Skeletal muscle tissue (tissue), 4 donors: ENCODE results near the gene ATP6V1F. TPM values are rescaled to one million over a fixed set of nuclear protein-coding genes. Genes with fewer than 3 reads are reported as not detected.

ENCODE experiments used
- H3K27ac ChIP-seq: one replicate; pipeline ENCODE4 v1.7.0; 2013; ENCODE audit warnings: mild to moderate bottlenecking, low read depth, low read length, inconsistent platforms
- H3K27me3 ChIP-seq, 3 donors: one replicate each; pipeline ENCODE4 v1.7.0; 2013; ENCODE audit warnings: low read length in 3 of 3; ENCODE audit not compliant: control insufficient read depth in 3 of 3, insufficient read depth in 3 of 3
- H3K36me3 ChIP-seq, 3 donors: one replicate each; pipeline ENCODE4 v1.7.0; 2013; ENCODE audit warnings: low read length in 3 of 3; ENCODE audit not compliant: control insufficient read depth in 3 of 3, insufficient read depth in 3 of 3
- H3K4me1 ChIP-seq, 3 donors: one replicate each; pipeline ENCODE4 v1.7.0; 2013; ENCODE audit warnings: low read length in 3 of 3, mild to moderate bottlenecking in 3 of 3; ENCODE audit not compliant: control insufficient read depth in 3 of 3, insufficient read depth in 3 of 3
- H3K4me3 ChIP-seq, 3 donors: one replicate each; pipeline ENCODE4 v1.7.0; 2013; ENCODE audit warnings: low read length in 3 of 3
- H3K9ac ChIP-seq, 3 donors: one replicate each; pipeline ENCODE4 v1.7.0; 2013; ENCODE audit warnings: low read length in 3 of 3, mild to moderate bottlenecking in 3 of 3, moderate library complexity in 2 of 3, low read depth in 1 of 3
- H3K9me3 ChIP-seq, 3 donors: one replicate each; pipeline ENCODE4 v1.7.0; 2013; ENCODE audit warnings: low read length in 3 of 3; ENCODE audit not compliant: control insufficient read depth in 3 of 3
- total RNA-seq: library from RNA; depleted of rRNA; stranded (reverse); fragments of >200 nt; gene quantifications from one replicate; pipeline ENCODE4 v1.2.3, GENCODE V29; 2014
- donor health status: Osteomylitis.

Gene ATP6V1F, protein sequence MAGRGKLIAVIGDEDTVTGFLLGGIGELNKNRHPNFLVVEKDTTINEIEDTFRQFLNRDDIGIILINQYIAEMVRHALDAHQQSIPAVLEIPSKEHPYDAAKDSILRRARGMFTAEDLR
- total RNA-seq = 66.3 TPM

DNA sequence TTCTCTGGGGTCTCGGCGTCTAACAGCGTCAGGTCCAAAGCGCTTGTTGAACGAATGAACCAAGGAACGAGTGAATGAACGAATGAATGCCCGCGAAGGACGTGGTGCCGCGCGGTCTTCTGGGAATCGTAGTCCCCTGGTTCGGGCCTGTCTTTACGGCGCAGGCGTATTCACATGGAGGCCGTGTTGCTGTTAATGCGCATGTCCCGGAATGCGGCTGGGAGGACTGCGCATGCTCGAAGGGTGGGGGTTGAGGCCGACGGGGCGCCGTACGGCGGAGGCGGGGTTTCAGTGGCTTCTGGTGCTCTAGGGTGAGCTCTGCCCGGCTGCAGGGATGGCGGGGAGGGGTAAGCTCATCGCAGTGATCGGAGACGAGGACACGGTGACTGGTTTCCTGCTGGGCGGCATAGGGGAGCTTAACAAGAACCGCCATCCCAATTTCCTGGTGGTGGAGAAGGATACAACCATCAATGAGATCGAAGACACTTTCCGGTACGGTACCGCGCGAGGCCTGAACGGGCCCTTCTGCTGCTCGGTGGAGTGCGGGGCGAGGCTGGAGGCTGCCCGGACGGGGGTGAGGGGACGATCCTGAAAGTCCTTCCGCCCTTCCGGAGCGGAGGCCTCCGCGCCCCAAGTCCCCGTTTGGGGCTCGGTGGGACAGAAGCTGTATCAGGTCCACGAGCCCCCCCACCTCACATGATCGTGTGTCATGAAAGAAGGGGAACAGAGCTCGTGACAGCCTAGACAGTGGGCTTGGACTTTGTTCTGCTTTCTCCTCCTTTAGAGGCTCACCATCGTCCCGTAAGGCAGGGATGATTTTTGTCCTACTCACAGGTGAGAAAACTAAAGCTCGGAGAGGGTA, at the start of gene ATP6V1F:
ATP6V1F (plus strand) TSS at position 286 of the 862 bp plus-strand sequence; CDS start at position 335, 49 bp downstream.
- Histone ChIP-seq H3K9me3 (no peaks in the 10 kb centered on the region), H3K27ac (peak within 1 kb of the TSS; percentile 89), H3K4me3 (peak within 1 kb of the TSS; percentile 92 to 99 (median 98)), H3K36me3 (peaks cover 17 to 25% (median 23%) of the 10 kb centered on the region in 3 donors), H3K4me1 (peaks cover 42 to 54% (median 46%) of the 10 kb centered on the region in 3 donors), H3K9ac (peak within 1 kb of the TSS; percentile 85 to 94 (median 90)), H3K27me3 (no peaks in the 10 kb centered on the region)

DNA sequence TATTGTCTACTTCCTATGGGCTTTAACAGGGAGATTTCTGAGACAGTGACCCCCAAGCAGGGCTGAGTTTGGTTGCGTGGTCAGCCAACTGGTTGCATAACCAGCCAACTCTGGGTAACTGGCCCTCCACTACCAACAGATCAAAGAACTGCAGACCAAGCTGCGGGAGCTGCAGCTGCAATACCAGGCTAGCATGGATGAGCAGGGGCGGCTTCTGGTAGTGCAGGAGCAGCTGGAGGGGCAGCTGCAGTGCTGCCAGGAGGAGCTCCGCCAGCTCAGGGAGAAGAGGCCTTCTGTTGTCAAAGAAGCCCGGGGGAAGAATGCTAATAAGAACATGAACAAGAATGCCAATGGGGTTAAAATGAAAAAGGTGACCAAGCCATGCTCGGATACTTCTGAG, 48.2 kb upstream of the ATP6V1F start:
- Histone ChIP-seq H3K4me1 (peaks cover 26 to 47% (median 39%) of the 10 kb centered on the region in 3 donors), H3K27ac (no peak overlapping the region), H3K4me3 (no peak overlapping the region), H3K9ac (no peak overlapping the region), H3K27me3 (peaks cover 0 to 2% (median 0%) of the 10 kb centered on the region in 3 donors), H3K36me3 (no peaks in the 10 kb centered on the region), H3K9me3 (no peaks in the 10 kb centered on the region)

DNA sequence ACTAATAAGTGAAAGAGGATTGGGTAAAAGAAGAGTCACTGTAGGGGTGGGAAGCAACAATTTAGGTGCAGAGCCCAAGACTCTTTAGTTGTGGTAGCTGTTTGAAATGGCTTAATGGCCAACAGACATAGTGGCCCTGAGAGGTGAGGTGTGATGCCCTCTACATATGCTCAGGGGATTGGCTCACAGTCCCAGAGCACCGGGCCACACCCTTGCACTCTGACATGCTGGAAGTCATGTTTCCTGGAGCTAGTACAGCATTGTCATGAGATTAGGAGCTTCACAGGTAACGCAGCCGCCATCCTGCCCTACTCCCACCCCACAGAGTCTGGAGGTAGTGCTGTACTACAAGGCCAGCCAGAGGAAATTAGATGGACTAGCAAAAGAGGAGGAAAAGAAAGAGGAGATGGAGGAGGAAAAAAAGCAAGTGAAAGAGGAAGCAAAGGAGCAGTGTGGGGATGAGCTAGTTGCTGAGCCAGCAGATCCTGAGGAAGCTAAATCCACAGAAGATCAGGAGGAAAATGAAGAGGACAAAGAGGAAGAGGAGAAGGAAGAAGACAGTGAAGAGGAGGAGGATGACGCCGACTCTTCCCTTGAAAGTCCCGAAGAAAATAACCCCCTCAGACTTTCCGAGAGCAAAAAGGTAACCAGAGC, 47.2 kb upstream of the ATP6V1F start:
- no peak overlapping the region for H3K9ac ChIP-seq
- peaks cover 26 to 46% (median 33%) of the 10 kb centered on the region in 3 donors for H3K4me1 ChIP-seq
- no peaks in the 10 kb centered on the region for H3K9me3 ChIP-seq
- no peak overlapping the region for H3K27ac ChIP-seq
- peaks cover 0 to 2% (median 0%) of the 10 kb centered on the region in 3 donors for H3K27me3 ChIP-seq
- H3K4me3 ChIP-seq = no peak overlapping the region
- no peaks in the 10 kb centered on the region for H3K36me3 ChIP-seq

DNA sequence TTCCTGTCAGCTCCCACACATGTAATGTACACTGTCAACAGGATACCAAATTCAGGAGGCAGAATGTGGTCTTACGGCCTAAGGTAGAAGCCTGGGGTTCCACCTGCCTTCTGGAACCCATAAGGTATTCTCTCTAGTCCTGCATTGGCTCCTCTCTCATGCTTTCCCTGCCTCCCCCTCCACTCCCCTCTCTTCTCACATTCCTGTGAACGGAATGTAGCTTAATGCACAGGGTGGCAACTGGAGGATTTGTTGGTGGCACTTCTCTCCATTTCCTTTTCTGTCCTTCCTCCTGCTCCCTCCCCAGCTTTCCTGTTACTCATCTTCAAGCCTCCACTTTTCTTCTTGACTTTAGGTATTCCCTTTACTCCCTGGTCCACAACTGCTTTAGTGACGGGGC, 44.0 kb upstream of the ATP6V1F start:
- Histone ChIP-seq H3K27ac (no peak overlapping the region), H3K4me1 (peaks cover under 1 to 24% (median 23%) of the 10 kb centered on the region in 3 donors), H3K27me3 (peaks cover 0 to 2% (median 0%) of the 10 kb centered on the region in 3 donors)

DNA sequence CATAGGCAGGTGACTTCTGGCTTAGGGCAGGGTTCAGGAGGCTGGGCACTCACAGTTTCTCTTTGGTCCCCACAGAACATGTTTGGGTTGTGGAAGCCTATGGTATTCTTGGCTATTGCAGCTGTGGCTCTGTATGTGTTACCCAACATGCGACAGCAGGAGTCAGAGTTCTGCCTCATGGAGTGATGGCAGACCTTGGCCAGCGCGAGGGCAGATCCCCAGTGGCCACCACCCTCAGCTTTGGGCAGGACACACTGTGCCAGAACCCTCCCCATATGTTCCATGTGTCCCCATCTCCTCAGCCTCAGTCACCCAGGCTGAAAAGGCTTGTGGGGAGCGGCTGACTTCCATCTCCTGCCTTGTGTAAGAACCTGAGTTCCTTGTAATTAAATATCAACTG, 40.9 kb upstream of the ATP6V1F start:
- Histone ChIP-seq H3K9ac (no peak overlapping the region), H3K9me3 (no peaks in the 10 kb centered on the region), H3K27ac (no peak overlapping the region), H3K27me3 (peaks cover 0 to under 1% (median 0%) of the 10 kb centered on the region in 3 donors), H3K4me1 (peaks cover 10 to 41% (median 26%) of the 10 kb centered on the region in 3 donors), H3K36me3 (no peaks in the 10 kb centered on the region), H3K4me3 (no peak overlapping the region)

More for the DNA sequence above, 44.0 kb upstream of the ATP6V1F start:
- Histone ChIP-seq H3K9me3 (no peaks in the 10 kb centered on the region), H3K9ac (peak overlapping the region in 1 of 3 donors; percentile 8), H3K36me3 (no peaks in the 10 kb centered on the region), H3K4me3 (no peak overlapping the region)

DNA sequence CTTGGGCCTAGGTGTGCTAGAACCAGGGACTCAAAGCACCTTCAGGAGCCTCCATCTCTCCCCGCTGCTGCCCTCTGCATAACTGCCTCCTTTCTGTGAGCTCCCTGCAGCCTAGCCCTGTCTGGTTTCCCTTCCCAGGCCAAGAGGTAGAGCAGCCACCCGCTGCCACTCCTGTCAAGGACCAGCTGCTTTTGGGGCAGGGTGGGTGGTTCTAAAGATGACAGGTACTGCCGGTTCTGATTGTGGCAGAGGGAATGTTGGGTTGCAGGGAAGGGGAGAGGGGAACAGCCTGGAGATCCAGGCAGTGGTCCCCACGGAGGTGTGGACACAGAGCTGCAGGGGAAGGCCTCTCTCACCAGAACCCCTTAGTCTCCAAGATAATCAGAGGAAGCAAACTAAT, 36.1 kb upstream of the ATP6V1F start:
- Histone ChIP-seq H3K9me3 (no peaks in the 10 kb centered on the region), H3K27me3 (no peaks in the 10 kb centered on the region), H3K4me1 (peaks cover 37 to 70% (median 40%) of the 10 kb centered on the region in 3 donors), H3K36me3 (peaks cover 0 to 11% (median 0%) of the 10 kb centered on the region in 3 donors), H3K9ac (peak overlapping the region; percentile 63 to 80 (median 77)), H3K27ac (peak overlapping the region; percentile 97), H3K4me3 (peak overlapping the region in 1 of 3 donors; percentile 13)

DNA sequence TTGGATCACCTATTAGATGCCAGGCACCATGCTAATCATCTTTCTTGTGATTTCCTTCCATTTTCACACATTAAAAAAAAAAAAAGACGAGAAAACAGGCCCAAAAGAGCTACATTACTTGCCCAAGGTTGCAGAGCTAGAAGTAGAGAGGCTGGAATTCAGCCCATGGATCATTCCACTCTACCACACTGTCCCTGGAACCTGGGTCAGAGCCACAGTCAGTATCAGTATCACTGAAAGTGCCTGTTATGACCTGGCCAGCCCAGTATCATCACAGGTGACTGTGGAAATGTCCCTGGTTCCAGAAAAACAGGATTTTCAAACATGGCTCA, 35.8 kb upstream of the ATP6V1F start:
- H3K9me3 ChIP-seq = no peaks in the 10 kb centered on the region
- H3K4me3 ChIP-seq = peak overlapping the region in 1 of 3 donors; percentile 63
- H3K36me3 ChIP-seq = peaks cover 0 to 13% (median 0%) of the 10 kb centered on the region in 3 donors
- peak overlapping the region; percentile 48 to 80 (median 77) for H3K9ac ChIP-seq
- no peaks in the 10 kb centered on the region for H3K27me3 ChIP-seq
- peak overlapping the region; percentile 97 for H3K27ac ChIP-seq
- peaks cover 37 to 69% (median 39%) of the 10 kb centered on the region in 3 donors for H3K4me1 ChIP-seq

DNA sequence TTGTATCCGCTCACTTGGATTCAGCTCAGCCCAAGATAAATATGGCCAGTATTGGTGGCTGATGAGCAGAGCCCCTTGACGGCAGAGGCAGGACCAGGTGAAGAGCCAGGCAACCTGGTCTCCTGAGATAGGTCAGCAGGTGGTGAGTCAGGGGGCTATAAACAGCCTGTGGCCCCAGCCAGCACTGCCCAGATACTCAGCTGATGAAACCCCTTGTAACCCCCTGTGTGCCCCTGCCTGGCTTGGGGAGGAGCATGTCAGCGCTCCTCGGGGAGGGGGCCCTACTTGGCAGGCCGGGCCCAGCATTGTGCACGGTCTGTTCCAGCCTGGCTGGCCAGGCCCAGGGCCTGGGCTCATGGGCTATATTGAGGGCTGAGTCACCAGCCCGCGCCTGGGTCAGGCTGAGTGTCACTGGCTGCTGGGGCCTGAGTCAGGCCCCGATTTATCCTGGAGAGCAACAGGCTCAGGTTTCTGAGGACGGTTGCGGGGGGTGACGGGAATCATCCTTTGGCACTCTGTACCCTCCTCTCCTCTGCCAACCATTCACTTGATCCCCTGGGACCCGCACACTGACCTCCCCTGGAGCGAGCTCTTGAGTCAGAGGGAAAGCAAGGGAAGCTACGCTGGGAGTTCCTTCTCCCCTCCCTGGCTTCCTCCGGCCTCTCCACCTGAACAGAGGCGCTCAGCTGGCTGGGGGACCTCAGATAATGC, 35.3 kb upstream of the ATP6V1F start:
- peaks cover 0 to 16% (median 0%) of the 10 kb centered on the region in 3 donors for H3K36me3 ChIP-seq
- no peaks in the 10 kb centered on the region for H3K27me3 ChIP-seq
- H3K9ac ChIP-seq = peak overlapping the region; percentile 77 to 99 (median 99)

DNA sequence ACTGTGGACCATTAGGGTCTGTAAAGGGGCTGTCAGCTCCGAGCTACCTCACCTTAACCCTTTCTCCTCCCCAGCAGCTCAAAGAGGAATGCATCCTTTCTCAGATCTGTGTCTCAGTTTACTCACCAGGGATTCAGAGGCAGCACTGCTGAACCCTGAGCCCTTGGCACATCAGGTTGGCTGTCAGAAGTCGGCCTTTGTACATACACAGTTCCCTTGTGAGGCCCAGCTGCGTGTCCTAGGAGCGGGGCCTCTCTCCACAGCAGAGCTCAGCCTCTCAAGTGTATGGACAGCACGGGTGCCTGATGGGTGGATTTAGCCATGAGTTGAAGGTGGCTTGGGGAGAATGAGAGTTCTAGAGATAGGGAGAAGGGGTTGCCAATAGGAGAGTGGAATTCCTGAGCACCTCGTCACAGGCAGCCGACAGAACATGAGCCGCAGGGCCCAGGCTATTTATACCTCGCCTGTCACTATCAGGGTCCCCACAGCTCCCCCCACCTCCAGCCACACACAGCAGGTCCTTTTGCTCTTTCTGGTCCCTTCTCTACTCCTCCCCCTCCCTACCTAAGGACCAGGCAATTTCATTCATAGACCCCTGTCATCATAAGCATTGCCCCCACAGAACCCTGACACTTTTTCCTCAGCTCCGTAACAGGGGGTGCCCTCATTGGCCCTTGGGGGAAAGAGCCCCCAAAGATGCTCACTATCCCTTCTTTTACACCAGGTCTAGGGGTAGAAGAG, 34.5 kb upstream of the ATP6V1F start:
- peak overlapping the region; percentile 51 to 85 (median 80) for H3K4me3 ChIP-seq
- peaks cover 0 to 22% (median 0%) of the 10 kb centered on the region in 3 donors for H3K36me3 ChIP-seq
- H3K27ac ChIP-seq = peak overlapping the region; percentile 97
- H3K27me3 ChIP-seq = no peaks in the 10 kb centered on the region
- peaks cover 45 to 70% (median 47%) of the 10 kb centered on the region in 3 donors for H3K4me1 ChIP-seq
- H3K9ac ChIP-seq = peak overlapping the region; percentile 76 to 99 (median 99)
- H3K9me3 ChIP-seq = no peaks in the 10 kb centered on the region

More for the DNA sequence above, 35.3 kb upstream of the ATP6V1F start:
- Histone ChIP-seq H3K4me3 (peak overlapping the region; percentile 51 to 85 (median 80)), H3K27ac (peak overlapping the region; percentile 97), H3K9me3 (no peaks in the 10 kb centered on the region), H3K4me1 (peaks cover 40 to 68% (median 41%) of the 10 kb centered on the region in 3 donors)
